Muscle of leg (tissue), 11 donors: ENCODE measurements around the gene CYRIA. TPM values are rescaled to one million over a fixed set of nuclear protein-coding genes. Genes with fewer than 3 reads are reported as not detected.

Experiments used
- DNase-seq: peaks from one replicate; pipeline ENCODE4 v3.0.0; 2013
- H3K27ac ChIP-seq: one replicate; pipeline ENCODE4 v1.5.1; 2013; ENCODE audit warnings: mild to moderate bottlenecking, low read length, control low read depth
- H3K27me3 ChIP-seq: one replicate; pipeline ENCODE4 v1.6.1; 2013; ENCODE audit warnings: low read length; ENCODE audit not compliant: control insufficient read depth, insufficient read depth
- H3K36me3 ChIP-seq: one replicate; pipeline ENCODE4 v1.6.1; 2013; ENCODE audit warnings: low read length; ENCODE audit not compliant: control insufficient read depth, insufficient read depth
- H3K4me1 ChIP-seq: one replicate; pipeline ENCODE4 v1.6.1; 2013; ENCODE audit warnings: low read length; ENCODE audit not compliant: control insufficient read depth, insufficient read depth
- H3K4me3 ChIP-seq: one replicate; pipeline ENCODE4 v1.5.1; 2013; ENCODE audit warnings: low read length, control low read depth
- H3K9me3 ChIP-seq: replicated peaks from 2 replicates; pipeline ENCODE4 v1.6.1; 2013; ENCODE audit warnings: low read depth, low read length; ENCODE audit not compliant: control insufficient read depth
- WGBS: methylation state at CpG from one replicate; pipeline ENCODE4 v1.1.5; 2013; ENCODE audit warnings: missing lambda C conversion rate; ENCODE audit not compliant: insufficient coverage; 5-methylcytosine and 5-hydroxymethylcytosine counted together
- polyA plus RNA-seq, 8 donors: library from polyadenylated mRNA; unstranded; fragments of 120-200 nt; gene quantifications; one replicate each; pipeline versions ENCODE4 v1.2.1 to v1.2.3, GENCODE V29; 2013; ENCODE audit warnings: inconsistent platforms in 1 of 8, low replicate concordance in 1 of 8; ENCODE audit not compliant: insufficient read length in 8 of 8, insufficient read depth in 1 of 8
- total RNA-seq: library from RNA; stranded (reverse); fragments of 120-200 nt; gene quantifications from one replicate; pipeline ENCODE4 v1.2.4, GENCODE V29; 2013

Gene CYRIA
- total and polyA plus RNA-seq, 9 donors: 3.9 to 8.1 (median 5.2) TPM

DNA sequence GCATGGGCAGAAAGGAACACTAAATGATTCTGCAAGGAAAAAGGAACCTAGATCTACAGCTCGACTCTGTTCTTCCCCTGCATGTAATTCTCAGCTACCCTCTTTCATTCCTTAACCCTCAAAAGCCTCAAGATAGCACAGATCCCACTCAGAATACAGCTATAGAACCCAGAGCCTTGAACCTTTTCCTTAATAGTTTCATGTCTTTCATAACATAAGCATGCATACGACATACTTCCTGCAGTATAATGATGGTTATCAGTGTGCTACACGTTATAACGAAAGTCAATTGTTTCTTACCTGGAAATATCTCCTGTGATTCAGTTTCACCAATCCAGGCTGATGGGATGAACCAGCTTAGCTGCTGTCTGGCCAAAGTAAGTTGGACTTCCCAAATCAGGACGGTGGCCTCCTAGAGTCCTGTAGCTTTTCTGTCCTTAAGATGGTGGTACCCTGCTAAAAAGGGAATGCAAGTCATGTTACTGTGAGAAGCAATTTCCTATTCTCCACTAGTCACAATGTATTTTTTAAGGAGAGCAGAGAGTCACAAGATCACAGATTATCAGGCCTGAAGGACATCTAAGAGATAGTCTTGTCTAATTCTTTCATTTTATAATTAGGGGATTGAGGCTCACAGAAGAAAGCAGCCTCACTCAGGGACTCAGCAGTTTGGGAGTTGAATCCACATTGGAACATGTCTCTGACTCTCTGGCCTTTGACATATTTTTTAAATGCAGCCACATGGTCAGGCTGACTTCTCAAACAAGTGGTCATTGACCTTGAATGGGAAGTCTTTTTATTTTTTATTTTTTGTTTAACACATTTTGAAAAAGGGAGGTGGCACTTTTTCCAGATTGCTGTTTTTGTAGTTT, 41.8 kb downstream of the CYRIA start:
- DNase-seq: no peak
- 94% methylated on average over 2 of the region's 5 CpGs for WGBS
- Histone ChIP-seq H3K36me3 (peaks cover 2% of the 10 kb centered on the region), H3K27ac (no peak overlapping the region), H3K4me1 (peaks cover 27% of the 10 kb centered on the region), H3K4me3 (no peak overlapping the region), H3K27me3 (no peaks in the 10 kb centered on the region), H3K9me3 (no peaks in the 10 kb centered on the region)

GRCh38 chr2:16623031-16623430, 42.6 kb downstream of the CYRIA start:
- Histone ChIP-seq H3K27ac (no peak overlapping the region), H3K4me3 (no peak overlapping the region), H3K9me3 (no peaks in the 10 kb centered on the region), H3K4me1 (peaks cover 27% of the 10 kb centered on the region), H3K27me3 (no peaks in the 10 kb centered on the region), H3K36me3 (peaks cover 2% of the 10 kb centered on the region)
- no peak for DNase-seq
- WGBS: 86% methylated on average over 3 of the region's 6 CpGs

DNA sequence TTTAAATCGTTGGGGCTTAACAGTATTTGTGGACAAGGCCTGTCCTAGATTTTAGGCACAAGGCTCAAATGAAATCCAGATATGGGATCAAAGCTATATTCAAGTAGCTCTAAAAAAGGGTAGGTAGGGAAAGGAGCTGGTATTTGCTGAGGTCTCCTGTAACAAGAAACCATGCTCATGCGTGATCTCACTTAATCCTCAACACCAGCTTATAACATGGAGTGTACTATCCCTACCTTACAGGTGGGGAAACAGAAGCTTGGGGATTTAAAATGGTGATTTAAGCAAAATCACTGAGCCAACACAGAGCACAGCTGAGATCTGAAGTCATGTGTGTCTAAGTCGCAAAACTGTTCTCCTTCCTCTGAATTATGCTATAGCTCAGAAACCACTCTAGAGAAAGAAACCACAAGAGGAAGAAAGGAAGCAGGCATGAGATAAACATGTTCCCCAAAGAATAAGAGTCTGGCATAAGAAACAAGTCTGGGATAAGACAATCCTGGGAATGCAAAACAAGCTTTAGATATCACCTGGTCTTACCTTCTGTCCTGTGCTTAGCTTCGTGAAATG, 43.1 kb downstream of the CYRIA start:
- no CpG with 5 or more reads among the region's 4 CpGs for WGBS
- no peaks in the 10 kb centered on the region for H3K27me3 ChIP-seq
- H3K27ac ChIP-seq: peak overlapping the region; percentile 51
- peaks cover 2% of the 10 kb centered on the region for H3K36me3 ChIP-seq
- no peaks in the 10 kb centered on the region for H3K9me3 ChIP-seq
- DNase-seq: peak; percentile 63
- peaks cover 26% of the 10 kb centered on the region for H3K4me1 ChIP-seq
- no peak overlapping the region for H3K4me3 ChIP-seq

GRCh38 chr2:16621316-16621715, 44.3 kb downstream of the CYRIA start:
- Histone ChIP-seq H3K27ac (no peak overlapping the region), H3K36me3 (peaks cover 2% of the 10 kb centered on the region), H3K27me3 (no peaks in the 10 kb centered on the region), H3K4me3 (no peak overlapping the region), H3K4me1 (peaks cover 24% of the 10 kb centered on the region), H3K9me3 (no peaks in the 10 kb centered on the region)
- DNase-seq: no peak
- 86% methylated on average over 2 of the region's 4 CpGs for WGBS

DNA sequence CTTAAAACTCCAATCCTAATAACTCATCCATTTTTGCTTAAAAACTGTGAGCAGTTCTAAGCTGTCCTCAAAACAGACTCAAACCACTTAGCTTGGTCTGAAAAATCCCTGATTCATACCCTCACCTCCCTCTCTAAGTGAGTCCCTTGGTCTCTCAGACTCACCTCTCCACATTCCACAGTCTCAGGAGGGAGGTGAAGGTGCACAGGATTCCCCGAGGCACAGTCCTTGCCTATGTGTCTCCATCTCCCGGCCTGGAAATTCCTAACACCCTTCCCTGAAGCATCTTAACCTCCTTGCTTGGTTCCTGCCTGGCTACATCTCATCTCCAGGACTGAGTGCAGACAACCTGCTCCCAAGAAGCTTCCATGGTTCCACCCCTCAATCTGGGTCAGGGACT, 45.0 kb downstream of the CYRIA start:
- peaks cover 2% of the 10 kb centered on the region for H3K36me3 ChIP-seq
- no peaks in the 10 kb centered on the region for H3K9me3 ChIP-seq
- no peak overlapping the region for H3K27ac ChIP-seq
- H3K4me3 ChIP-seq: no peak overlapping the region
- 94% methylated on average over 2 of the region's 2 CpGs for WGBS
- peaks cover 30% of the 10 kb centered on the region for H3K4me1 ChIP-seq
- DNase-seq: no peak
- H3K27me3 ChIP-seq: no peaks in the 10 kb centered on the region

DNA sequence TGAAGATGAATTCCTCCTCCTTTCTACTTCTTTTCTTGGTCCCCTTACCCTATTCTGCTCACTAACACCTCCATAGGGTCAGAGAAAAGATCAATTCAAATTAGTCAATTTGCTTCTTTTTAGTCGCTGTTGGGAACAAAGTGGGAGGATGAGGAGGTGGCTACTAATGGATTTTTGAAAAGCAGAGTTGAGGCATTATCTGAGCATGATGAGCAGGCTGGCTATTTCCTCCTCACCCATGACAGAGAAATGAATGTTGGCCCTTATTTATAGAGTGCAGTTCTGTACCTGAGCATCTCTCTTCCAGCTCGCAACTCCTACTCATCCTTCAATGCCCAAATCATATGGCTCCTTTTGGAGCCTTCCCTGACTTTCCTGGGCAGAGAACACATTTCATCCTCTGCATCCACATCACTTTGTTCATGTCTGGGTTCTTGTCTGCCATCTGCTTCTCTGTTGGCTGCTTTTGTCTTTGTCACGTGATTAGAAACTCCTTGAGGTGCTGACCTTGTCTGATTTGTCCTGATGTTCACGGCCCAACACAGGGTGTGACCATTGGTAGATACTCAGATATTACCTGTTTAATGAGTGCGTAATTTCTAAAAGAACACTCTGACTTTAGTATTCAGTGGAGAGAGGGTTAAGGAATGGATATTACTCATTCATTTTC, 45.9 kb downstream of the CYRIA start:
- Histone ChIP-seq H3K9me3 (no peaks in the 10 kb centered on the region), H3K36me3 (peaks cover 2% of the 10 kb centered on the region), H3K27me3 (no peaks in the 10 kb centered on the region), H3K4me3 (no peak overlapping the region), H3K4me1 (peaks cover 34% of the 10 kb centered on the region), H3K27ac (no peak overlapping the region)
- DNase-seq: no peak
- 100% methylated on average over 2 of the region's 5 CpGs for WGBS

DNA sequence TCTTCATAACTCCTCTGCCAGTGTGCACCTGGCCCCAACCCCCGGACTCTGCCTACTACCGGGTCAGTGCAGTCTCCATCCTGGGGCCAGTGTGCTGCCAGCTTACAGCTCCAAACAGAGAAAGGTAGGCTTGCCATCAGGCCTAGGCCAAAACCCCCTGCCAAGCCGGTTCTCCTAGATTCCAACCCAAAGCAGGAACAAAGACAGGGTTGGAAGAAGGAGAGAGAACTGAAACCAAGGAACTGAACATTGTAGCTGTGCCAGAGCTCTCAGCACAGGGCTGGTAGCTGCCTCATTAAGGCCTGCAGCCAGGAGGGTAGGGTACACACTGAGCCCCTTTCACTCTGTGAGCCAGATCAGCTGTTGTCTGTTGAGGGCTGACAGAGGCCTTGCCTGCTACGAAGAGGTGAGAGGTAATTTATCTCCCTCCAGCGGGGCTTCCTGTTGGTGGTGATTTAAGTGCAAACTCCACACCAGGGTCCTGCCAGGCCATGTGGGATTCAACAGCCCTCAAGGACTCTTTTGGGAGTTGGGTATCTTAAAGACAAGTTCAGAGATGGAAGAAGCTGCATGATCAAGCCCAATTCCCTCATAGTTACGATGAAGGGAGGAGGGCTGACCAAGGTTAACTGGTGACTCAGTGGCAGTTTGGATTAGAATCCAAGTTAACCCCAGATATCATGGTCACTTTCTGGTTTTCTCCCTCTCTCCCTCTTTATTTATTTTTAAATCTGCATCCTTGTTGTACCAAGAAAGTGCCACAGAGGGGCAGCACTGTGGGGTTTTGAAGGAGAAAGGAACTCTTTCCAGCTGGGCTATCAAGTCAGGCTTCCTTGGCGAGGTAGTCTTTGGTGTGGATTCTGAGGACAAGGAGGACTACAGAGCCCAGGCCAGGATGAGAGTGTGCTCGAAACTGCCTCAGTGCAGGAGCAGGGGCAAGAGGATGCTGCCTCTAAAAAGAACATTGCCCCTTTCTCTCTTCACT, 48.1 kb downstream of the CYRIA start:
- no peak for DNase-seq

More for the DNA sequence above, 48.1 kb downstream of the CYRIA start:
- 92% methylated on average over 4 of the region's 8 CpGs for WGBS
- H3K27me3 ChIP-seq: no peaks in the 10 kb centered on the region
- no peaks in the 10 kb centered on the region for H3K36me3 ChIP-seq
- H3K27ac ChIP-seq: no peak overlapping the region
- H3K4me1 ChIP-seq: peaks cover 41% of the 10 kb centered on the region
- no peak overlapping the region for H3K4me3 ChIP-seq
- H3K9me3 ChIP-seq: no peaks in the 10 kb centered on the region
